Measurements from ENCODE around the gene B4GALT6. TPM values are rescaled to one million over a fixed set of nuclear protein-coding genes. Genes with fewer than 3 reads are reported as not detected.

B4GALT6 gene
- total RNA-seq, 1 donor from 2014 or later = 31.6 TPM

DNA sequence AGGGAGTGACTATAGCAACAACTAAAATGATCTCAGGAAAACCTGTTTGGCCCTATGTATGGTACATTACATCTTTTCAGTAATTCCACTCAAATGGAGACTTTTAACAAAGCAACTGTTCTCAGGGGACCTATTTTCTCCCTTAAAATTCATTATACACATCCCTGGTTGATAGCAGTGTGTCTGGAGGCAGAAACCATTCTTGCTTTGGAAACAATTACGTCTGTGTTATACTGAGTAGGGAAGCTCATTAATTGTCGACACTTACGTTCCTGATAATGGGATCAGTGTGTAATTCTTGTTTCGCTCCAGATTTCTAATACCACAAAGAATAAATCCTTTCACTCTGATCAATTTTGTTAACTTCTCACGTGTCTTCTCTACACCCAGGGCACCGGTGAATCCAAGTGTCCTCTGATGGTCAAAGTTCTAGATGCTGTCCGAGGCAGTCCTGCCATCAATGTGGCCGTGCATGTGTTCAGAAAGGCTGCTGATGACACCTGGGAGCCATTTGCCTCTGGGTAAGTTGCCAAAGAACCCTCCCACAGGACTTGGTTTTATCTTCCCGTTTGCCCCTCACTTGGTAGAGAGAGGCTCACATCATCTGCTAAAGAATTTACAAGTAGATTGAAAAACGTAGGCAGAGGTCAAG is 91.7 kb downstream of the B4GALT6 start:
- H3K27ac Mint-ChIP-seq (ENCODE audit: unreplicated experiment) = no peak overlapping the region
- TF ChIP-seq, protein P1, sequence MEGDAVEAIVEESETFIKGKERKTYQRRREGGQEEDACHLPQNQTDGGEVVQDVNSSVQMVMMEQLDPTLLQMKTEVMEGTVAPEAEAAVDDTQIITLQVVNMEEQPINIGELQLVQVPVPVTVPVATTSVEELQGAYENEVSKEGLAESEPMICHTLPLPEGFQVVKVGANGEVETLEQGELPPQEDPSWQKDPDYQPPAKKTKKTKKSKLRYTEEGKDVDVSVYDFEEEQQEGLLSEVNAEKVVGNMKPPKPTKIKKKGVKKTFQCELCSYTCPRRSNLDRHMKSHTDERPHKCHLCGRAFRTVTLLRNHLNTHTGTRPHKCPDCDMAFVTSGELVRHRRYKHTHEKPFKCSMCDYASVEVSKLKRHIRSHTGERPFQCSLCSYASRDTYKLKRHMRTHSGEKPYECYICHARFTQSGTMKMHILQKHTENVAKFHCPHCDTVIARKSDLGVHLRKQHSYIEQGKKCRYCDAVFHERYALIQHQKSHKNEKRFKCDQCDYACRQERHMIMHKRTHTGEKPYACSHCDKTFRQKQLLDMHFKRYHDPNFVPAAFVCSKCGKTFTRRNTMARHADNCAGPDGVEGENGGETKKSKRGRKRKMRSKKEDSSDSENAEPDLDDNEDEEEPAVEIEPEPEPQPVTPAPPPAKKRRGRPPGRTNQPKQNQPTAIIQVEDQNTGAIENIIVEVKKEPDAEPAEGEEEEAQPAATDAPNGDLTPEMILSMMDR (IDR thresholded peaks at IDR 0.05; ENCODE audit: unreplicated experiment) = no peak
- no peaks in the 10 kb centered on the region for H3K36me3 Mint-ChIP-seq (ENCODE audit: low read depth, unreplicated experiment)
- no peaks in the 10 kb centered on the region for H3K27me3 Mint-ChIP-seq (ENCODE audit: unreplicated experiment)
- H3K4me3 Mint-ChIP-seq (ENCODE audit: unreplicated experiment) = no peak overlapping the region
- no peak for DNase-seq (ENCODE audit: low spot score)
- H3K4me1 Mint-ChIP-seq (ENCODE audit: unreplicated experiment) = peaks cover 15% of the 10 kb centered on the region
- no peaks in the 10 kb centered on the region for H3K9me3 Mint-ChIP-seq (ENCODE audit: unreplicated experiment)

- no peak within 1 kb of the TSS for H3K27ac Mint-ChIP-seq (ENCODE audit: unreplicated experiment)
- no peak within 1 kb of the TSS for H3K4me3 Mint-ChIP-seq (ENCODE audit: unreplicated experiment)
- no peaks in the 10 kb centered on the region for H3K9me3 Mint-ChIP-seq (ENCODE audit: unreplicated experiment)
- H3K36me3 Mint-ChIP-seq (ENCODE audit: low read depth, unreplicated experiment) = no peaks in the 10 kb centered on the region
- TF ChIP-seq, protein P1 (IDR thresholded peaks at IDR 0.05; ENCODE audit: unreplicated experiment) = no peak
- no peaks in the 10 kb centered on the region for H3K27me3 Mint-ChIP-seq (ENCODE audit: unreplicated experiment)
- no peak for DNase-seq (ENCODE audit: low spot score)
- H3K4me1 Mint-ChIP-seq (ENCODE audit: unreplicated experiment) = peaks cover 15% of the 10 kb centered on the region
Measured at GRCh38 chr18:31591628-31592027, 92.8 kb downstream of the B4GALT6 start, which contains the start of gene TTR. TTR (plus strand) TSS chr18:31591877; CDS start chr18:31591903, 26 bp downstream.

DNA sequence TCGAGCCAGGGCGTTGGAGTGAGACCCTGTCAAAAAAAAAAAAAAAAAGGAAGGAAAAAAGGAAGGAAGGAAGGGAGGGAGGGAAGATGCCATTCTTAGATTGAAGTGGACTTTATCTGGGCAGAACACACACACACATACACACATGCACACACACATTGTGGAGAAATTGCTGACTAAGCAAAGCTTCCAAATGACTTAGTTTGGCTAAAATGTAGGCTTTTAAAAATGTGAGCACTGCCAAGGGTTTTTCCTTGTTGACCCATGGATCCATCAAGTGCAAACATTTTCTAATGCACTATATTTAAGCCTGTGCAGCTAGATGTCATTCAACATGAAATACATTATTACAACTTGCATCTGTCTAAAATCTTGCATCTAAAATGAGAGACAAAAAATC is 93.3 kb downstream of the B4GALT6 start:
- TF ChIP-seq, protein P1 (IDR thresholded peaks at IDR 0.05; ENCODE audit: unreplicated experiment) = no peak
- Mint-ChIP-seq H3K27ac (ENCODE audit: unreplicated experiment) (no peak overlapping the region), H3K9me3 (ENCODE audit: unreplicated experiment) (no peaks in the 10 kb centered on the region), H3K4me1 (ENCODE audit: unreplicated experiment) (peaks cover 15% of the 10 kb centered on the region), H3K27me3 (ENCODE audit: unreplicated experiment) (no peaks in the 10 kb centered on the region), H3K4me3 (ENCODE audit: unreplicated experiment) (no peak overlapping the region), H3K36me3 (ENCODE audit: low read depth, unreplicated experiment) (no peaks in the 10 kb centered on the region)
- no peak for DNase-seq (ENCODE audit: low spot score)

GRCh38 chr18:31590570-31590969 is 93.8 kb downstream of the B4GALT6 start:
- Mint-ChIP-seq H3K4me3 (ENCODE audit: unreplicated experiment) (no peak overlapping the region), H3K9me3 (ENCODE audit: unreplicated experiment) (no peaks in the 10 kb centered on the region), H3K27ac (ENCODE audit: unreplicated experiment) (no peak overlapping the region), H3K4me1 (ENCODE audit: unreplicated experiment) (peaks cover 15% of the 10 kb centered on the region), H3K27me3 (ENCODE audit: unreplicated experiment) (no peaks in the 10 kb centered on the region), H3K36me3 (ENCODE audit: low read depth, unreplicated experiment) (no peaks in the 10 kb centered on the region)
- no peak for DNase-seq (ENCODE audit: low spot score)
- TF ChIP-seq, protein P1 (IDR thresholded peaks at IDR 0.05; ENCODE audit: unreplicated experiment) = no peak

GRCh38 chr18:31587529-31587928 is 96.9 kb downstream of the B4GALT6 start:
- Mint-ChIP-seq H3K4me3 (ENCODE audit: unreplicated experiment) (no peak overlapping the region), H3K36me3 (ENCODE audit: low read depth, unreplicated experiment) (no peaks in the 10 kb centered on the region), H3K9me3 (ENCODE audit: unreplicated experiment) (no peaks in the 10 kb centered on the region), H3K27me3 (ENCODE audit: unreplicated experiment) (no peaks in the 10 kb centered on the region), H3K27ac (ENCODE audit: unreplicated experiment) (no peak overlapping the region), H3K4me1 (ENCODE audit: unreplicated experiment) (peaks cover 23% of the 10 kb centered on the region)
- DNase-seq (ENCODE audit: low spot score) = no peak
- TF ChIP-seq, protein P1 (IDR thresholded peaks at IDR 0.05; ENCODE audit: unreplicated experiment) = no peak
